Erythroblast (primary cell): ENCODE data around the gene SRSF12.
"Not testable (repeated sequence)": the region's sequence is repeated elsewhere in the genome, so short reads cannot be mapped to it uniquely, and the experiment has no call there.

Experiments used
- DNase-seq, 2 experiments: peaks; one replicate each; lab custom pipeline; 2025; lab: John Stamatoyannopoulos, UW
- GATA1 ChIP-seq: IDR thresholded peaks from 2 replicates; pipeline ENCODE4 v1.6.1; 2011; ENCODE audit warnings: low read depth, mild to moderate bottlenecking, control low read depth, low read length, moderate library complexity
- POLR2A ChIP-seq: IDR thresholded peaks from 2 replicates; pipeline ENCODE4 v1.6.1; 2011; ENCODE audit warnings: mild to moderate bottlenecking, low read length

The SRSF12 gene

DNA sequence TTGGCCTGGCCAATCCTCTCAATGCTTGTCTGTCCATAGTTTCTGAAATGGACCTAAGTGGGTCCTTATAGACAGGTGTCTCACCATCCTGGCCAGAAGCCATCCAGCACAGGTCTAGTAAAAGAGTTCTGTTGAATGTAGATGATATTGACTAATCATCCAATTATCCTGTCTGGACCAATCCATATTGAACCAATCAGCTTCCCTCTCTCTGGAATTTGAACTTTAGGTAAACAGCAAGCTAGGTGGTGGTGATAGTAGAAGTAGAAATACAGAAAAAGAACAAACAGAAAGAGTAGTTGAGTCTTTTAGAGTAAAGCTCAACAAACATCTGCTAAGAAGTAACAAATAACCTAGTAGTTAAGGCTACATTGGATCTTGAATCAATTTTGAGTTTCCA is 46.8 kb downstream of the SRSF12 start:
- TF ChIP-seq GATA1: no peak
- no peak for TF ChIP-seq POLR2A
- no peak for DNase-seq

DNA sequence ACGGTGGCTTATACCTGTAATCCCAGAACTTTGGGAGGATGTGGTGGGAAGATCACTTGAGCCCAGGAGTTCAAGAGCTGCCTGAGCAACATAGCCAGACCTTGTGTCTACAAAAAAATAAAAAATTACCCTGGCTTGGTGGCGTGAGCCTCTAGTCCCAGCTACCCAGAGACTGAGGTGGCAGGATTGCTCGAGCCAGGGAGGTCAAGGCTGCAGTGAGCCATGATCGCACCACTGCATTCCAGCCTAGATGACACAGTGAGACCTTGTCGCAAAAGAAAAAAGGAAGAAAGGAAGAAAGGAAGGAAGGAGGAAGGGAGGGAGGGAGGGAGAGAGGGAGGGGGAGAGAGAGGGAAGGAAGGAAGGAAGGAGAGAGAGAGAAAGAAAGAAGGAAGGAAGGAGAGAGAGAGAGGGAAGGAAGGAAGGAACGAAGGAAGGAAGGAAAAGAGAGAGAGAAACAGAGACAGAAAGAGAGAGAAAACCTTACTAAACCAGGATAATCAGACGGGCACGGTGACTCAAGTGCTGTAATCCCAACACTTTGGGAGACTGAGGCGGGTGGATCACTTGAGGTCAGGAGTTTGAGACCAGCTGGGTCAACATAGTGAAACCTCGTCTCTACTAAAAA is 48.2 kb downstream of the SRSF12 start:
- no peak for DNase-seq
- TF ChIP-seq GATA1 (no peak), POLR2A (no peak)

DNA sequence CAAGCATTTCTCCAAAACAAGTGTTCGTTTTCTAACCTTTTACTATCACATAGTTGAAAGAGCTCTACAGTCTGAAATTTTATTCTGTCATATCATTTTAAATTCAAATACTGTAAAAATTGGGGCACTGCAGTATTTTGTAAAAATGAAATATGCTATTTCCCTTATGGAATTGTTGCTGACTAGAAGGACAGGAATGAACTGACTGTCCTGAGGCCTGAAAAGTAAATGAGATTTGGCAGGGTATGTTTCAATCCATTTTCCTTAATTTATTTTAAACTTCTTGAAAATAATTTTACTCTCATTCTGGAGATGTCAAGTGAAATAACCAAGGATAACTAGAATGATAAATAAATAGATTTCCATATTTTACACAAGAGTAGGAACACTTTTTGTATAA is 49.2 kb downstream of the SRSF12 start:
- DNase-seq: no peak
- no peak for TF ChIP-seq POLR2A
- TF ChIP-seq GATA1: no peak

DNA sequence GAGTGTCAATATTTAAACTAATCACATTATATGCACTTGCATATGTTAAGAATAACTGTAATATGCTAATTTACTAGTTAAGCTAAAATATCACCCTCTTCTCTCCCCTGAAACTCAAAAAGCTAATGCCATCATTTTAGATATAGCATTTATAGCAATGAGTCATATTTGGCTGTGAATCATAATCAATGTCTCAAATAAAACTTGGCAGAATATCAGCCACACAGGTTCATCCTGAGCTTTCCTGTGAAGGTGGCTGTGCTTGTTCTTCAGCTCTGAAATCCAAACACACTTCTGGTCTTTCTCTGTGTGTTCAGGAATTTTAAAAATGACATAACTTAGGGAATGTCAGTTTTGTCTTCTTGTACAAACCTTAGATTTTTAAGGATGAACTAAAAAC is 50.1 kb downstream of the SRSF12 start:
- DNase-seq: no peak
- TF ChIP-seq GATA1: no peak
- no peak for TF ChIP-seq POLR2A

GRCh38 chr6:89066940-89067646 is 50.8 kb downstream of the SRSF12 start:
- TF ChIP-seq POLR2A (no peak), GATA1 (no peak)
- no peak for DNase-seq

GRCh38 chr6:89066121-89066520 is 51.8 kb downstream of the SRSF12 start:
- DNase-seq: not testable (repeated sequence)

GRCh38 chr6:89064931-89065330 is 52.9 kb downstream of the SRSF12 start:
- DNase-seq: not testable (repeated sequence)

DNA sequence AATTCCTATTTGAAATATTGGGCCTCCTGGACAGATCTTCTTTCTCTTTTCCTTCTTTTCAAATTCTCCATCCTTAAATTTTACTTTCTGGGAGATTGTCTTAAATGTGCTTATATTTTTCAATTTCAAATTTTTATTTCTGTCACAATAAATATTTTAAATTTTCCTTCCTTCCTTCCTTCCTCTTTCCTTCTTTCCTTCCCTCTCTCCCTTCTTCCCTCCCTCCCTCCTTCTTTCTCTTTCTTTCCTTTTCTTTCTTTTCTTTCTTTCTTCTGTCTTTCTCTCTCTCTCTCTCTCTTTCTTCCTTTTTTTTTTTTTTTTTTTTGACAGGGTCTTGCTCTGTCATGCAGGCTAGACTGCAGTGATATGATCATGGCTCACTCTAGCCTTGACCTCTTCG is 54.0 kb downstream of the SRSF12 start:
- DNase-seq: no peak
- TF ChIP-seq GATA1 (no peak), POLR2A (no peak)

DNA sequence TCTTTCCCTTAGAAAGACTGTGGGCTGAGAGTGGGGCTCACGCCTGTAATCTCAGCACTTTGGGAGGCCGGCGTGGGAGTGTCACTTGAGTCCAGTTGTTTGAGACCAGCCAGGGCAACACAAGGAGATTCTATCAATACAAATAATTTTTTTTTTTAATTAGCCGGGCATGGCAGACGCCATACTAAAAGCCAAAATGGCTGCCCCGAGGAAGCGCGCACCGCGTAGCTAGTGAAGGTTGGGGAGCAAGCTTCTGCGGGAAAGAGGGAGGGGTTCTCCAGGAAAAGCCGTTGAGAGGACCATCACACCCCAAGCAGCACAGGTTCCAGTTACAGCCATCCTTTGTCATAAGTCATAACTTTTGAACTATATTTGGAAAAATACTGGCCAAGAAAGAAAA is 58.6 kb downstream of the SRSF12 start:
- TF ChIP-seq GATA1: no peak
- no peak for TF ChIP-seq POLR2A
- no peak for DNase-seq

DNA sequence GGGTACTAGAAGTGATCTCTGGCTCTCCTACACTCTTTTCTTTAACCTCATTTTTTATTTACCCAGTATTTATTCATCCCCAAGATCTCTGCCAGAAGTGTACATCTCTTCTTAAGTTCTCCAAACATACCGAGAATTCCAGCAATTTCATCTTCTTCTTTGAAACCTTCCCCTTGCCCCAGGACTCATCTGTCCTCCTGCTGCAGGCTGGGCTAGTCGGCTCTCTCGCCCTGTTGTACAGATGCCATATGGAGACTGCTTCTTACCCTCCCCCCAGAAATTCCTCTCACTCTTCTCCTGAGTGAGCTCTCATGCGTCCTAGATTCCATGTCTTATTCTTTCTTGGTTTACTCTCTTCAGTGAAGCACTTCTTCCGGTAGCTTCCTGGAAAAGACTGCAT is 59.2 kb downstream of the SRSF12 start:
- no peak for DNase-seq
- TF ChIP-seq POLR2A: no peak
- TF ChIP-seq GATA1: no peak

GRCh38 chr6:89057759-89058158 is 60.1 kb downstream of the SRSF12 start:
- no peak for TF ChIP-seq POLR2A

DNA sequence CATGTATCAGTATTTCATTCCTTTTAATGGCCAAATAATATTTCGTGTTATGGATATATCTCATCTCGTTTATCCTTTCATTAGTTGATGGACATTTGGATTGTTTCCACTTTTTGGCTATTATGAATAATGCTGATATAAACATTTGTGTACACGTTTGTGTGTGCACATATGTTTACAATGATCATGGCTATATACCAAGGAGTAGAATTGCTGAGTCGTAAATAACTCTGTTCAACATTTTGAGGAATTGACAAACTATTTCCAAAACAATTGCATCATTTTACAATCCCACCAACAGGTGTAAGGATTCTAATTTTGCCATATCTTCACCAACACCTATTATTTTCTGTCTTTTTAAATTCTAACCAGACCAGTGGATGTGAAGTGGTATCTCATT is 63.7 kb downstream of the SRSF12 start:
- DNase-seq: no peak
- TF ChIP-seq POLR2A: no peak
- TF ChIP-seq GATA1: no peak

More at GRCh38 chr6:89057759-89058158, 60.1 kb downstream of the SRSF12 start:
- DNase-seq: no peak

- TF ChIP-seq POLR2A (no peak), GATA1 (no peak)
- DNase-seq: no peak
These were observed 66.2 kb downstream of the SRSF12 start for GRCh38 chr6:89051676-89052075.

DNA sequence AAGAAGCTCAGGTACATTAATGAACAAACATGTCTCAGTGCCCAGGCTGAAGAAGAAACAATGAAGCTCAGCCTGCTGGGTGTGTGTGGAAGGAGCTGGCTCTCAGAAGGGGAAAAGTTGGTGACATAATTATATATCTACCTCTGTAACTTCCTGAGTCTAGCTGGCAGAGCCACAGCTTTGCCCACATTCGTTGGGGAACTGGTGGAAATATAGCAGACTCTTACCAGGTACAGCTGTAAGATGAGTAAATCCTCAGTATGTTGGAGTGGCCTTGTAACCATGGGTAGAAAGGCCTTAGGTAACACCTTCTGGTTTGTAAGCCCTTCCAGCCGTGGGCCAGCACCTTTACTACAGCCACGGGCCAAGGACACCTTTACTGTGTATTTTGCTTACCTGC is 67.2 kb downstream of the SRSF12 start:
- DNase-seq: no peak

GRCh38 chr6:89050155-89050554 is 67.7 kb downstream of the SRSF12 start:
- TF ChIP-seq GATA1 (no peak), POLR2A (no peak)
- DNase-seq: no peak

More for the DNA sequence above, 67.2 kb downstream of the SRSF12 start:
- no peak for TF ChIP-seq GATA1
- TF ChIP-seq POLR2A: no peak

- DNase-seq: no peak
- TF ChIP-seq POLR2A (no peak), GATA1 (no peak)
These were observed 68.9 kb downstream of the SRSF12 start for GRCh38 chr6:89048985-89049384.
